ENCODE results near the gene ZNF385C. TPM values are rescaled to one million over a fixed set of nuclear protein-coding genes. Genes with fewer than 3 reads are reported as not detected.

The ZNF385C gene
- total RNA-seq, 2 experiments from 2014 or later: not detected

DNA sequence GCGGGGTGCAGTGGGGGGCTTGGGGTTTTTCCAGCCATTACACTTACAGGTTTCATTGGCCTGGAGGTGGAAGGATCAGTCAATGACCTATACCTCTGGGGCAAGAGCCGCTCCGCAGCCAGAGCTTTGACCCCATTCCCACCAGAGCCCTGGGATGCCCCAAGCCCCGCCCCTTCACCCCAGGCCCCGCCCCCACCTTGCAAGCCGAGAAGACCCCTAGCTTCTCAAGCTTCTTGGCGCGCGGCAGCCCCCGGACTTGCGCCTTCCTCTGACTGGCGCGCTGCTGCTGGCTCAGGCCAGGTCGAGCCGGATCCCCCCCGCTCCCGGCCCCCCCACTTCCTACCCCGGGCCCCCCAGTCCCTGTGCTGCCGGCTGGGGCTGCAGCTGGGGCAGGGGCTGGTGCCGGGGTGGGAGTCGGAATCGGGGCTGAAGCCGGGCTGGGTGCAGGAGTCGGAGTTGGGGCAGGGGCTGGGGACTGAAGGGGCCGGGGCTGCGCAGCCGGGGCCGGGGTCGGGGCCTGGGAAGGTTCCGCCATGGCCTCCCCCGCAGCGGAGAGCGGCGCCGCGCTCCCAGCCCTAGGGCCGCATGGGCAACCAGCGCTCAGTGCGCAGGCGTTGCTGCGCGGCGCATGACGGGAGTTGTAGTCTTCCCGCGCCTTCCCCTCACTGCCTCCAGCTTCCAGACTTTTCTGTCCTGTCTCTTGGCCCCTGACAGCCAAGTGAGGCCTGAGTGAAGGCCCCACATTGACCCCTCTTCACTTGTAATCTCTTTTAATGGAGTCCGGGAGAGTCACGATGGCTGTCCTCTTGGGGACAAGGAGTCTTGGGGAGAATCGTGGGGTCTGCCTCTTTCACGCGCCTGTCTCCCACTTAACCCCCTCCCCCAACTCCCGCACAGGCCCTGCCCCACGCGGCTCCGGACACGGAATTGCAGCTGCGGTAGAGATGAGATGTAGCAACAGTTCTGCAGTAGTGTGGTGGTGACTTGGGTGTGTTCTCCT, 22.8 kb upstream of the ZNF385C start, which contains the start of gene KAT2A:
Gene KAT2A, minus strand, starts transcription at position 598 of the 1,000 bp plus-strand sequence. Its CDS starts 63 bp downstream, at position 535.
- Mint-ChIP-seq H3K4me3 (peak within 1 kb of the TSS; percentile 67), H3K36me3 (ENCODE audit: low read depth) (peaks cover 24% of the 10 kb centered on the region), H3K9me3 (no peaks in the 10 kb centered on the region), H3K27me3 (no peaks in the 10 kb centered on the region), H3K27ac (peak within 1 kb of the TSS; percentile 73), H3K4me1 (peaks cover 31% of the 10 kb centered on the region)
- ChIA-PET POLR2A (interaction anchor here (0.6 kb wide), 1 partner anchor 11 kb away, joined by 6 read pairs; no protein-coding TSS in a partner anchor), CTCF (interaction anchor here (0.6 to 4.2 kb wide), 5 partner anchors 9 to 104 kb away, joined by 3 to 16 read pairs (median 3); partner anchors contain the start of gene DNAJC7)
- DNase-seq: peak; percentile 75

DNA sequence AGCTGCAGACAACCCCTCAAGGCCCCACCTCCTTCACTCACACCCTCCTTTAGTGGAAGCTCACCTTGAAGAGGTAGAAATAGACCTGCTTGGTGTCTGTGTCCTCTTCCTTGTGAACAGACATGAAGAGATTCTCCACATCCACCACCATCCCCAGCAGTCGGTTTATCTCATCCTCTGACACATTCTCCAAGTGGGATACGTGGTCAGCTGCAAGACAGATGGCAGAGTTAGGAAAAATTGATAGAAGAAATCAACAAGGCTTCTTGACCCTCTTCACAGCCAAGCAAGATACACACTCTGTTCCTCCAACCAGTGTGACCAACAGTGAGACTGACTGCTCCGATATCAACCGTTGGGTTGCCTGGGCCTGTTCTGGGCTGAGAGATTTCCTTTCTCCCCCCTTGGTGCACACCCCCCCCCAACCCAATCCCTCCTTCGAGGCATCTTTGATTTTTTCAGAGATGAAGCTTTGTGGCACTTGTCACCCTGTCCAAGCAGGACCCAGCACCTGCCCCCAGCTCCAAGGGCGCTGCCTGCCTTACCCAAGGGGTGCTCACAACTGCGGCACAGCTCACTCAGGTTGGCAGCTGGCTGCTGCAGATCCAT, 22.0 kb upstream of the ZNF385C start:
- H3K4me3 Mint-ChIP-seq: peak overlapping the region; percentile 67
- ChIA-PET CTCF (interaction anchor here (0.5 to 4.2 kb wide), 9 partner anchors 10 to 1437 kb away, joined by 3 to 16 read pairs (median 3); partner anchors contain the start of genes DNAJC7 and NKIRAS2), POLR2A (interaction anchor here (0.6 kb wide), 1 partner anchor 10 kb away, joined by 6 read pairs; no protein-coding TSS in a partner anchor)
- peak overlapping the region; percentile 69 for H3K27ac Mint-ChIP-seq
- no peaks in the 10 kb centered on the region for H3K27me3 Mint-ChIP-seq
- DNase-seq: no peak
- H3K9me3 Mint-ChIP-seq: no peaks in the 10 kb centered on the region
- H3K36me3 Mint-ChIP-seq (ENCODE audit: low read depth): peaks cover 23% of the 10 kb centered on the region
- H3K4me1 Mint-ChIP-seq: peaks cover 39% of the 10 kb centered on the region

DNA sequence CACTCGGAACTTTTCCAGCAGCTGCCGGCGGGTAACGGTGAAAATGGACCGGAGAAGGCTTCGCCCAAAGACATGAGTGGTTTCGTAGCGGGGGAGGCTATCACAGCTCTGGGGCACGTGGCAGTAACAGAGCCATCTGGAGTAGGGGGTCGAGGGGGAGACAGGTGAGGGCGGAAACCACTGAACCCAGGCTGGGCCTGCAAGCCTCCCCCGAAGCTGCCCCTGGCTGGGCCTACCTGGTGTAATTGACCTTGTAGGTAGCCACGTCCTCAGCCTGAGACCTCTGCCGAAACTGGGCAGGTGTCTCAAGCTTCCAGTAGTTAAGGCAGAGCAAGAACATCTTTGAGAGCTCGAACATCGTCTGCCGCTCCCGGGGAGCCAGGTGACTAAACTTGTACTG, 21.0 kb upstream of the ZNF385C start:
- CTCF ChIA-PET: interaction anchor here (0.6 to 4.2 kb wide), 10 partner anchors 8 to 158 kb away, joined by 3 to 16 read pairs (median 3); partner anchors contain the start of genes DNAJC7 and NKIRAS2
- H3K4me1 Mint-ChIP-seq: peaks cover 45% of the 10 kb centered on the region
- no peaks in the 10 kb centered on the region for H3K27me3 Mint-ChIP-seq
- H3K36me3 Mint-ChIP-seq (ENCODE audit: low read depth): peaks cover 24% of the 10 kb centered on the region
- peak overlapping the region; percentile 35 for H3K4me3 Mint-ChIP-seq
- no peak for DNase-seq
- POLR2A ChIA-PET: no interaction called here
- peak overlapping the region; percentile 50 for H3K27ac Mint-ChIP-seq
- H3K9me3 Mint-ChIP-seq: no peaks in the 10 kb centered on the region

DNA sequence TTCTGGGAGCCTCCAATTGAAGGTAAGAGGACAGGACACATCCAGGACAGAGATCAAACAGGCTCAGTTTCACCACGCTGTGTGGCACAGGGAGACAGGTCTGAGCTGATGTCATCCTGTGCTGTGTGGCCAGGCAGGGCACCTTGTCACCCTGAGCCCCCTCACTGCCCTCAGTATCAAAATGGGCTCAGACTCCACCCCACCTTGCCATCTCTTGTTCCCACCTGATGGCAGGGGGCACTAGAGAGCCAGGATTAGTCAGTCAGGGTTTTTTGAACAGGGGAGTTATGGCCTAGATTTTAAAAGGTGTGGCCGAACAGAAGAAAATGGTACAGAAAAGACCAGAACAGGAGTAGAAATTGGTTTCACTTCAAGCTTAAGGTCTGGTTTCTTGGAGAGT, 20.3 kb upstream of the ZNF385C start:
- Mint-ChIP-seq H3K27me3 (no peaks in the 10 kb centered on the region), H3K36me3 (ENCODE audit: low read depth) (peaks cover 28% of the 10 kb centered on the region), H3K27ac (no peak overlapping the region), H3K4me1 (peaks cover 50% of the 10 kb centered on the region), H3K4me3 (peak overlapping the region; percentile 35), H3K9me3 (no peaks in the 10 kb centered on the region)
- peak; percentile 63 for DNase-seq
- ChIA-PET POLR2A (interaction anchor here (1.0 kb wide), 1 partner anchor 101 kb away, joined by 3 read pairs; the partner anchor contains the start of gene DNAJC7), CTCF (interaction anchor here (0.9 to 4.2 kb wide), 12 partner anchors 8 to 155 kb away, joined by 3 to 16 read pairs (median 3); partner anchors contain the start of genes DNAJC7 and NKIRAS2)

DNA sequence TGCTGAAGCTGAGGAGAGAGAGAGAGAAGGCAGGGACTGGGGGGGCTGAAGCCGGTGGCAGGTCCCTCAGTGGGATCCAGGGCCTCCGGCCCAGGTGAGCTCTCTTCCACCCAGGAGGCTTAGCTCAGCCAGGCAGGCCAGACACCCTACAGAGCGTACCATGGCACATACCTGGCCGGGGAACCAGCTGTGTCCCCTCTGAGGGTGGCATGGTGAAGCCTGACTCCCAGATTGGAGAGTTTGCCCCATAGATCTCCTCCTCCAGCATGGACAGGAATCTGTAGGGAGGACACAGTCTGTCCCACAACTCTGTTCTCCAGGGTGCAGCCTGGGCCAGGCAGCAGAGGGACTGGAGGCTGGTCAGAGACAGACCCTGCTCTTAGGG, 19.8 kb upstream of the ZNF385C start:
- CTCF ChIA-PET: interaction anchor here (0.9 to 4.2 kb wide), 10 partner anchors 10 to 155 kb away, joined by 3 to 16 read pairs (median 3); partner anchors contain the start of genes DNAJC7 and NKIRAS2
- no peak for DNase-seq
- Mint-ChIP-seq H3K4me3 (no peak overlapping the region), H3K9me3 (no peaks in the 10 kb centered on the region), H3K27me3 (no peaks in the 10 kb centered on the region), H3K36me3 (ENCODE audit: low read depth) (peaks cover 28% of the 10 kb centered on the region), H3K4me1 (peaks cover 50% of the 10 kb centered on the region), H3K27ac (no peak overlapping the region)
- POLR2A ChIA-PET: interaction anchor here (1.0 kb wide), 1 partner anchor 101 kb away, joined by 3 read pairs; the partner anchor contains the start of gene DNAJC7

DNA sequence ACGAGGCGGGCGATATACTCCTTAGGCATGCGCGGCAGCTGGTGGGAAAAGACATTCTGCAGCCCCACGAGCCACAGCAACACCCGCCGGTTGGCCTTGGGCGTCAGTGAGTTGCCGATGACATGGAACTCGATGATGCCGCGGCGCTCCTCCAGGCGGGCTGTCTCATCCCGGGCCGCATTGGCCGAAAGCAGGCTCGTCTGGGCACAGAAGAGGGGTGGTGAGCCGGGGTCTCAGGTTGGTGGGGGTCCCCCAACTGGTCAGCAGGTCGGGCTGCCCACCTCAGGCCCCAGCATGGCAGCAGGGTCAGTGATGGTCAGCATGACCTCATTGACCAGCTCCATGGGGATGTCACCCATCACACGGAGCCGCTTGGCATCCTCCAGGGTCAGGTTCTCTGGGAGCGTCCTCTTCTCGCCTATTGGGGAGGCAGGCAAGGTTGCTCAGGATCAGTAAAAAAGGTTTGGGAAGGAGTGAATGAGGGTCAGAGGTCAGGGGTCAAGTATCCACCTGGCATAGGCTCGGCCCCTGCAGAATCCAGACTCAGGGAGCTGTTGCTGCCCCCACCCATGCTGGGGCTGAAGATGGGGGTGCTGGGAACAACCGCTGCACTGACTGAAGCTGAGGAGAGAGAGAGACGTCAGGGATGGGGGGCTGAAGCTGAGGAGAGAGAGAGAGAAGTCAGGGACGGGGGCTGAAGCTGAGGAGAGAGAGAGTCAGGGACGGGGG, 19.3 kb upstream of the ZNF385C start:
- no peak overlapping the region for H3K4me3 Mint-ChIP-seq
- CTCF ChIA-PET: interaction anchor here (0.9 to 4.2 kb wide), 10 partner anchors 10 to 154 kb away, joined by 3 to 16 read pairs (median 4); partner anchors contain the start of genes DNAJC7 and NKIRAS2
- H3K27ac Mint-ChIP-seq: no peak overlapping the region
- peaks cover 31% of the 10 kb centered on the region for H3K36me3 Mint-ChIP-seq (ENCODE audit: low read depth)
- H3K9me3 Mint-ChIP-seq: no peaks in the 10 kb centered on the region
- DNase-seq: no peak
- POLR2A ChIA-PET: interaction anchor here (1.0 kb wide), 1 partner anchor 100 kb away, joined by 3 read pairs; the partner anchor contains the start of gene DNAJC7
- peaks cover 55% of the 10 kb centered on the region for H3K4me1 Mint-ChIP-seq
- no peaks in the 10 kb centered on the region for H3K27me3 Mint-ChIP-seq

DNA sequence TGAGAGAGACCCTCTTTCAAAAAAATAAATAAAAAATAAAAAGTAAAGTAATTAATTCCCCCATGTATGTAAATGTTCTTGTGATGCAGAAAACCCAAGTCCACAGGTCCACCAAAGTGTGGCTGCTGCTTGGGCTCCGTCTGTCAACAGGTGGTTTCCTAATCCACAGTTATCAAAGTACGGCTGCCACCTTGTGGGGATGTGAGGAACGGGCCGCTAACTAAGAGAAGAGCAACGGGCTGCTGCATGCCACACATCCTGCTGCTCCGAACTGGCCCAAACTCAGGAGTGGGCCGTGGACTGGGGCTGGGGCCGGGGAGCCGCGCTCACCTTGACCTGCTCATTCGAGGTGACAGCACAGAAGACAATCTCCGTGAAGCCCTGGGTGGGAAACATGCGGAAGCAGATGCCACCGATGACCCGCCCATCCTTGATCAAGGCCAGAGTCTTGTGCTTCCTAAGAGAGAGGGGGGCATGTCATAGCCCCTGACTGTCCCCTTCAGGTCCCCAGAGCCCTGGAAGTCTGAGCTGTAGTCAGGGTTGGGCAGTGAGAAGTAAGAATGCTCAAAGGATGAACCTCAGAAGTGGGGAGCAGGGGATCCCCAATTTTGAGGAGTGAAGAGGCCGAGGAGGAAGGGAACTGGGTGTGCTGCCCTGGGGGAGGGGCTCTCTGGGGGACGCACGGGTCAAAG, 18.6 kb upstream of the ZNF385C start:
- Mint-ChIP-seq H3K9me3 (no peaks in the 10 kb centered on the region), H3K36me3 (ENCODE audit: low read depth) (peaks cover 35% of the 10 kb centered on the region), H3K4me1 (peaks cover 59% of the 10 kb centered on the region), H3K27ac (peak overlapping the region; percentile 65), H3K27me3 (no peaks in the 10 kb centered on the region), H3K4me3 (no peak overlapping the region)
- ChIA-PET POLR2A (interaction anchor here (0.6 kb wide), 1 partner anchor 413 kb away, joined by 7 read pairs; no protein-coding TSS in a partner anchor), CTCF (interaction anchor here (1.0 to 8.5 kb wide), 6 partner anchors 11 to 100 kb away, joined by 3 to 71 read pairs (median 11); partner anchors contain the start of genes DNAJC7 and NKIRAS2)
- peak; percentile 92 for DNase-seq

DNA sequence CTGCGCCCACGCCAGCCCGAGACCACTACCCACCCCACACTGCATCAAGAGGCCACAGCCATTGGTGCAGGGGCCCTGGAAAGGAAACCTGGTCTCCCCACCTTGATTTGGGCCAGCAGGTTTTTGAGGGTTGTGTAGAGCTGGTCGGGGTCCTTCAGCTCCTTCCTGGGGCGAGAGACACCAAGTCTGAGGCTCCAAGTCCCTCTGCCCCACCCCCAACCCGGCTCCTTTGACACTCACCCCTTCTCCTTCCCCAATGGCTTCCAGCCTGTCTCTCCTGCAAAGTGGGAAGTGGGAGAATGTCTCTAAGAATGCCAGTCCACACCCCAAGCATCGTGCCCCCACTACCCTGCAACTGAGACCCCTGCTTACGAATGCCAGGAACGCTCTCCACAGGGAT, 15.8 kb upstream of the ZNF385C start:
- Mint-ChIP-seq H3K27me3 (no peaks in the 10 kb centered on the region), H3K4me1 (peaks cover 66% of the 10 kb centered on the region), H3K9me3 (no peaks in the 10 kb centered on the region), H3K4me3 (no peak overlapping the region), H3K27ac (peak overlapping the region; percentile 97), H3K36me3 (ENCODE audit: low read depth) (peaks cover 42% of the 10 kb centered on the region)
- no peak for DNase-seq
- ChIA-PET POLR2A (no interaction called here), CTCF (interaction anchor here (0.5 to 8.5 kb wide), 8 partner anchors 17 to 452 kb away, joined by 3 to 71 read pairs (median 4); partner anchors contain the start of genes CNP, DNAJC7 and NKIRAS2)

DNA sequence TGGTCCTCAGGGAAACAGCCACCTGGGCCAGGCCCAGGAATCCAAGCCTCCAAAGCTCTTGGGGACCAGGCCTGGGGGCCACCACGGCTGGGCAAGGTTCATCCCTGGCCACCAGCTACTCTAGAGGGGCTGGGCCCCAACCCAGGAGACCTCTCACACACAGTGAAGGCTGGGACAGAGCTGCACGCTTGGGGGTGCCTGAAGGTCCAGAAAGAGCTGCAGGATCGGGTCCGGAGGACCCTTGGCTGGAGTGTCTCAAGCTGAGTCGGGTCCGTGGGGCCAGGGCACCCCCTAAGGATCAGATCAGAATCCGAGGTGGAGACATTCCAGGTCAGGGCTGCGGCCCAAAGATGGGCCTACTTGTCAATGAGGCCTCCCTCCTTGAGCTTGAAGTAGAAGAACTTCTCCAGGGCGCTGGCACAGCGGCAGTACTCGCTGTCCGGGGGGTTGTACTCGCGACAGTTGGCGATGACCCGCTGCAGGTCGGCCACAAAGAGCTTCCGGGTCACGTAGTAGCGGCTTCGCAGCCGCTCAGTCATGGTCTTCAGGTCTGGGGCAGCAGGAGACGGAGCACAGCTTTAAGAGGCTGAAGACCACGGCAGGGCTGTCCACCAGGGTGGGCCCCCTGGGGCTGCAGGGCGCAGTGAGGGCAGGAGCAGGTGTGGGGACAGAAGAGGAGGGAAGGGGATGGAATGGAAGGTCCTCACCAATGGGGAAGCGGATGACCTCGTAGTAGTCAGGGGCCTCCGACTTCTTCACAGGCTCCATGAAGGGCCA, 15.2 kb upstream of the ZNF385C start:
- H3K27ac Mint-ChIP-seq: peak overlapping the region; percentile 97
- CTCF ChIA-PET: interaction anchor here (0.5 to 8.5 kb wide), 11 partner anchors 16 to 451 kb away, joined by 3 to 71 read pairs (median 4); partner anchors contain the start of genes CNP, DNAJC7 and NKIRAS2
- H3K4me3 Mint-ChIP-seq: no peak overlapping the region
- H3K27me3 Mint-ChIP-seq: no peaks in the 10 kb centered on the region
- H3K9me3 Mint-ChIP-seq: no peaks in the 10 kb centered on the region
- DNase-seq: no peak
- peaks cover 40% of the 10 kb centered on the region for H3K36me3 Mint-ChIP-seq (ENCODE audit: low read depth)
- peaks cover 67% of the 10 kb centered on the region for H3K4me1 Mint-ChIP-seq
- POLR2A ChIA-PET: interaction anchor here (1.1 to 1.8 kb wide), 2 partner anchors 96 to 146 kb away, joined by 6 to 7 read pairs; partner anchors contain the start of genes CNP and DNAJC7

DNA sequence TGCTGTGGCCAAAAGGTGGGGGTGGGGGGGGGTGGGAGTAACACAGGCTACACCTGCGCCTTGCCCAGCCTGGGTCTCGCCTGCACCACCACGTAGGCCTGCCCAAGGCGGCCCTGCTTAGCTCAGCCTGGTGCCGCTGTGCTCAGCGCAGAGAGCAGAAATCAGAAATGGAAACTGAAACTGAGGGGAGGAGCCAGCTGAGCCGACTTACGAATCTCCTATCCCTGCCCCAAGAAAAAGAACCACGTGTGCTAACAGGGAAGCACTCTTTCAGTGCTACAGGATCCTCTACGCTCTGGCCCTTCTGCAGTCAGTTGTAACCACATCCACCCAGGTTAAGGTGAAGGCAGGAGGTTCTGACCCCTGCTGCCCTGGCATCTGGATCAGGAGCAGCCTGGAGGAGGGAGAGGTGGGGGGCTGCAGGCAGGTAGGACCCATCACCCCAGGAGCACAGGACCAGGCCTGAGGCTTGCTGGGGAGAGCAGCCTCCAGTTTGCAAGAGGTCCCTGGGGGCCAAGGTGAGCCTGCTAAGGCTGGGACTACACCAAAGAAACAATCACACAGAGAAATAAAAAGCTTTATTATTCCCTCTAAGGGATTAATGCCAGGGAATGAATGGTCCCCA, 14.4 kb upstream of the ZNF385C start, which contains the start of gene DHX58:
Gene DHX58, minus strand, starts transcription at position 163 of the 625 bp plus-strand sequence. CDS start 822 bp downstream, outside the sequence.
- Mint-ChIP-seq H3K27me3 (no peaks in the 10 kb centered on the region), H3K9me3 (no peaks in the 10 kb centered on the region), H3K27ac (peak within 1 kb of the TSS; percentile 97), H3K4me1 (peaks cover 71% of the 10 kb centered on the region), H3K4me3 (peak within 1 kb of the TSS; percentile 80), H3K36me3 (ENCODE audit: low read depth) (peaks cover 43% of the 10 kb centered on the region)
- peak; percentile 90 for DNase-seq
- ChIA-PET CTCF (interaction anchor here (0.6 to 8.5 kb wide), 12 partner anchors 15 to 220 kb away, joined by 3 to 71 read pairs (median 4); partner anchors contain the start of genes CNP, DNAJC7 and NKIRAS2), POLR2A (interaction anchor here (0.6 to 1.8 kb wide), 5 partner anchors 20 to 230 kb away, joined by 3 to 7 read pairs (median 5); partner anchors contain the start of genes CNP and DNAJC7)
